ENCODE results near the gene SGCA. TPM values are rescaled to one million over a fixed set of nuclear protein-coding genes. Genes with fewer than 3 reads are reported as not detected.

Gene SGCA
- polyA plus RNA-seq, 1 experiment = 0.21 TPM

- H3K27me3 ChIP-seq (ENCODE audit: control insufficient read depth, insufficient read depth, low read length) = no peaks in the 10 kb centered on the region
- peak overlapping the region; percentile 96 for H3K4me3 ChIP-seq (ENCODE audit: low read depth, low read length)
- POLR2A ChIA-PET = interaction anchor here (0.6 to 14.8 kb wide), 23 partner anchors 9 to 196 kb away, joined by 3 to 726 read pairs (median 13); partner anchors contain the start of genes PPP1R9B, SGCA and TMEM92
- peak; percentile 85 for TF ChIP-seq CTCF (IDR thresholded peaks at IDR 0.05; ENCODE audit: low read depth, low read length)
- H3K9me3 ChIP-seq (ENCODE audit: control insufficient read depth, insufficient read depth, low read length) = no peaks in the 10 kb centered on the region; the same call in 1 of the 2 replicates
- CTCF ChIA-PET = interaction anchor here (0.6 to 3.2 kb wide), 24 partner anchors 9 to 97 kb away, joined by 3 to 16 read pairs (median 5); partner anchors contain the start of gene TMEM92
- no peak for DNase-seq (ENCODE audit: low read depth, low spot score)
- H3K27ac ChIP-seq (ENCODE audit: low read depth, low read length) = peak overlapping the region; percentile 99
Measured at GRCh38 chr17:50200457-50201275, 34.9 kb downstream of the SGCA start.

GRCh38 chr17:50201276-50201854, 35.6 kb downstream of the SGCA start, which contains the start of gene COL1A1:
Gene COL1A1, minus strand, starts transcription at chr17:50201631. Its CDS starts 118 bp downstream, at chr17:50201513.
- H3K27ac ChIP-seq (ENCODE audit: low read depth, low read length) = peak within 1 kb of the TSS; percentile 99
- ChIA-PET POLR2A (interaction anchor here (0.6 to 14.8 kb wide), 32 partner anchors 10 to 251 kb away, joined by 3 to 726 read pairs (median 6); partner anchors contain the start of genes SGCA, TMEM92 and XYLT2), CTCF (interaction anchor here (0.6 to 3.2 kb wide), 18 partner anchors 9 to 161 kb away, joined by 3 to 16 read pairs (median 6); partner anchors contain the start of gene TMEM92)
- no peak for DNase-seq (ENCODE audit: low read depth, low spot score)
- no peaks in the 10 kb centered on the region for H3K27me3 ChIP-seq (ENCODE audit: control insufficient read depth, insufficient read depth, low read length)
- H3K4me3 ChIP-seq (ENCODE audit: low read depth, low read length) = peak within 1 kb of the TSS; percentile 96
- no peak for TF ChIP-seq CTCF (IDR thresholded peaks at IDR 0.05; ENCODE audit: low read depth, low read length)
- H3K9me3 ChIP-seq (ENCODE audit: control insufficient read depth, insufficient read depth, low read length) = no peaks in the 10 kb centered on the region; the same call in 1 of the 2 replicates

- ChIA-PET POLR2A (interaction anchor here (0.6 to 14.8 kb wide), 6 partner anchors 8 to 162 kb away, joined by 6 to 726 read pairs (median 40); partner anchors contain the start of gene TMEM92), CTCF (interaction anchor here (1.1 to 3.2 kb wide), 3 partner anchors 34 to 69 kb away, joined by 3 to 14 read pairs (median 6); no protein-coding TSS in a partner anchor)
- peak overlapping the region; percentile 98 for H3K27ac ChIP-seq (ENCODE audit: low read depth, low read length)
- no peak for TF ChIP-seq CTCF (IDR thresholded peaks at IDR 0.05; ENCODE audit: low read depth, low read length)
- H3K27me3 ChIP-seq (ENCODE audit: control insufficient read depth, insufficient read depth, low read length) = no peaks in the 10 kb centered on the region
- peak overlapping the region; percentile 96 for H3K4me3 ChIP-seq (ENCODE audit: low read depth, low read length)
- no peaks in the 10 kb centered on the region; the same call in 1 of the 2 replicates for H3K9me3 ChIP-seq (ENCODE audit: control insufficient read depth, insufficient read depth, low read length)
- DNase-seq (ENCODE audit: low read depth, low spot score) = no peak
Measured at GRCh38 chr17:50203086-50203485, 37.3 kb downstream of the SGCA start.

GRCh38 chr17:50203604-50204345, 38.0 kb downstream of the SGCA start:
- CTCF ChIA-PET = interaction anchor here (0.7 to 1.3 kb wide), 5 partner anchors 42 to 110 kb away, joined by 3 to 4 read pairs (median 4); no protein-coding TSS in a partner anchor
- peak overlapping the region; percentile 96 for H3K4me3 ChIP-seq (ENCODE audit: low read depth, low read length)
- no peaks in the 10 kb centered on the region for H3K27me3 ChIP-seq (ENCODE audit: control insufficient read depth, insufficient read depth, low read length)
- no peaks in the 10 kb centered on the region; the same call in 1 of the 2 replicates for H3K9me3 ChIP-seq (ENCODE audit: control insufficient read depth, insufficient read depth, low read length)
- no peak for TF ChIP-seq CTCF (IDR thresholded peaks at IDR 0.05; ENCODE audit: low read depth, low read length)
- peak overlapping the region; percentile 98 for H3K27ac ChIP-seq (ENCODE audit: low read depth, low read length)
- POLR2A ChIA-PET = interaction anchor here (0.6 to 14.8 kb wide), 14 partner anchors 9 to 194 kb away, joined by 3 to 726 read pairs (median 7); partner anchors contain the start of genes LRRC59 and TMEM92
- peak; percentile 89 for DNase-seq (ENCODE audit: low read depth, low spot score)
